ENCODE data around the gene PRKCE. TPM values are rescaled to one million over a fixed set of nuclear protein-coding genes. Genes with fewer than 3 reads are reported as not detected.

PRKCE gene
- polyA plus RNA-seq, 1 of the 3 experiments (the other 2 are of a cell fraction) = 16.3 TPM

DNA sequence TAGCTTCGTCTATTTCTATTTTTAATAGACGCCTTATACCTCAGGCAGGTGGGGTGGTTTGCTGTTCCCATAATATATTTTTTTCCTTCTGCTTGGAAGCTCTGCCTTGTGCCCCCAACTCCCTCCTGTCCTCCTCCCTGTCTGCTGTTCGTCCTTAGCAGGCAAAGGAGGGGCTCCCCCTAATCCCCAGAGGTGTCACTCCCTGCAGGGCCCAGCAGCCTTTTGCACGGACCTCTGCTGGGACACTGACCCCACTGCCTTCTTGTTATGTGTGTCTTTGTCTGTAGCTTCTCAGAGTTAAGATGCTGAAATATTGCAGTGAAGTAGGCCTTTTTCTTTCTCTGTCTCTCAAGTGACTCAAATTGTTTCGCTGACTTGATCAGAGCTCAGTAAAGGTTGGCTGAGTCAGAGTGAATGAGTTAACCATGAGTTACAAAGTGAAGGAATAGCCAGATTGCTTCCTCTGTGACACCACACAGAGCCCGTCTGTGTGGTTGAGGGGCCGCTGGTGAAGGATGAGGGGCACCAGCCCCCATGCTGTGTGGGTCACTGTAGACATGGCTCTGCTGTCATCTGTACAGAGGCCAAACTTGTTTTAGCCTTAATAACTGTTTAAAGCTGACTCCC lies 47.7 kb downstream of the PRKCE start (continued):
- TF ChIP-seq, protein P1, sequence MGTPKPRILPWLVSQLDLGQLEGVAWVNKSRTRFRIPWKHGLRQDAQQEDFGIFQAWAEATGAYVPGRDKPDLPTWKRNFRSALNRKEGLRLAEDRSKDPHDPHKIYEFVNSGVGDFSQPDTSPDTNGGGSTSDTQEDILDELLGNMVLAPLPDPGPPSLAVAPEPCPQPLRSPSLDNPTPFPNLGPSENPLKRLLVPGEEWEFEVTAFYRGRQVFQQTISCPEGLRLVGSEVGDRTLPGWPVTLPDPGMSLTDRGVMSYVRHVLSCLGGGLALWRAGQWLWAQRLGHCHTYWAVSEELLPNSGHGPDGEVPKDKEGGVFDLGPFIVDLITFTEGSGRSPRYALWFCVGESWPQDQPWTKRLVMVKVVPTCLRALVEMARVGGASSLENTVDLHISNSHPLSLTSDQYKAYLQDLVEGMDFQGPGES (IDR thresholded peaks at IDR 0.05; ENCODE audit: low read depth, low read length) = no peak
- TF ChIP-seq RAD21 (IDR thresholded peaks at IDR 0.05; ENCODE audit: low read length) (no peak), MEF2A (IDR thresholded peaks at IDR 0.05; ENCODE audit: borderline replicate concordance, low read depth) (no peak)

DNA sequence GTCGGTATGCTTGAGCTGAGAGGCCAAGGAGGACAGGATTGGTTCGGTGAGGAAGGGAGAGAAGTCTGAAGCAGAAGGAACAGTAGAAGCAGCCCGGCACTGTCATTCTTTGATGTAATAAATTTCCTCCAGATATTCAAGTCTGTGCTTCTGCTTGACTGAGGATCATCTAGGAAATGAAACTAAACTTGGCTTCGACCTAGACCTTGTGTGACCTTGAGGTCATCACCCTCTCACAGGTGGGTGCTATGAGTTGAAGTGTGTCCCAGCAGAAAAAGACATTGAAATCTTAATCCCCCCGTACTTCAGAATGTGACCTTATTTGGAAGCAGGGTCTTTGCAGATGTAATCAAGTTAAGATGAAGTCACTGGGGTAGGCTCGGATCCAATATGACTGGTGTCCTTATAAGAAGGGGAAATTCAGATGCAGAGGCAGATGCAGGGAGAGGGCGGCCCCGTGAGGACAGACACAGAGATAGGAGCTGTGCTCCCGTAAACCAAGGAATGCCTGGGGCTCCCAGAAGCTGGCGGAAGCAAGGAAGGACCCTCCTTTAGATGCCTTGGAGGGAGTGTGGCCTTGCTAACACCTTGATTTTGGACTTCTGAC lies 49.0 kb downstream of the PRKCE start:
- no peaks in the 10 kb centered on the region for H3K9me2 ChIP-seq
- no peaks in the 10 kb centered on the region for H3K9me3 ChIP-seq
- POLR2A ChIA-PET = no interaction called here
- peaks cover 8% of the 10 kb centered on the region; the same call in 1 of the 2 replicates for H3K79me2 ChIP-seq (ENCODE audit: insufficient read depth)
- H3K4me2 ChIP-seq = no peak overlapping the region
- H3K4me3 ChIP-seq (ENCODE audit: low read depth in 2 of 2, low read length in 1 of 2) = no peak overlapping the region
- CTCF ChIA-PET = interaction anchor here (1.6 kb wide), 1 partner anchor 43 kb away, joined by 3 read pairs; no protein-coding TSS in a partner anchor
- WGBS (ENCODE audit: low lambda C conversion rate) = 96% methylated on average over 10 of the region's 10 CpGs
- no peak overlapping the region for H3K9ac ChIP-seq
- no peaks in the 10 kb centered on the region for H3K36me3 ChIP-seq (replicated peaks in 1 of 2; ENCODE audit: control insufficient read depth in 1 of 2, insufficient read depth in 2 of 2, low read length in 1 of 2)
- H3K27ac ChIP-seq (ENCODE audit: low read depth in 2 of 2, low read length in 1 of 2) = no peak overlapping the region
- H3F3A ChIP-seq (replicated peaks; ENCODE audit: insufficient read depth) = peaks cover 16% of the 10 kb centered on the region
- no peak overlapping the region for H2AFZ ChIP-seq (ENCODE audit: low read depth)
- peaks cover 17 to 35% of the 10 kb centered on the region in 2 experiments for H3K4me1 ChIP-seq (ENCODE audit: control insufficient read depth in 1 of 2, insufficient read depth in 2 of 2, low read depth in 1 of 2, low read length in 1 of 2)
- no peaks in the 10 kb centered on the region for H3K27me3 ChIP-seq (ENCODE audit: insufficient read depth)
- no peak for DNase-seq
- no peaks in the 10 kb centered on the region for H4K20me1 ChIP-seq (ENCODE audit: insufficient read depth)
- no peak for TF ChIP-seq RFX5 (IDR thresholded peaks at IDR 0.05; ENCODE audit: low read length)
- TF ChIP-seq, protein P2, sequence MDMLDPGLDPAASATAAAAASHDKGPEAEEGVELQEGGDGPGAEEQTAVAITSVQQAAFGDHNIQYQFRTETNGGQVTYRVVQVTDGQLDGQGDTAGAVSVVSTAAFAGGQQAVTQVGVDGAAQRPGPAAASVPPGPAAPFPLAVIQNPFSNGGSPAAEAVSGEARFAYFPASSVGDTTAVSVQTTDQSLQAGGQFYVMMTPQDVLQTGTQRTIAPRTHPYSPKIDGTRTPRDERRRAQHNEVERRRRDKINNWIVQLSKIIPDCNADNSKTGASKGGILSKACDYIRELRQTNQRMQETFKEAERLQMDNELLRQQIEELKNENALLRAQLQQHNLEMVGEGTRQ (IDR thresholded peaks at IDR 0.05; ENCODE audit: borderline replicate concordance, low read depth, low read length) = no peak
- TF ChIP-seq, protein P3, sequence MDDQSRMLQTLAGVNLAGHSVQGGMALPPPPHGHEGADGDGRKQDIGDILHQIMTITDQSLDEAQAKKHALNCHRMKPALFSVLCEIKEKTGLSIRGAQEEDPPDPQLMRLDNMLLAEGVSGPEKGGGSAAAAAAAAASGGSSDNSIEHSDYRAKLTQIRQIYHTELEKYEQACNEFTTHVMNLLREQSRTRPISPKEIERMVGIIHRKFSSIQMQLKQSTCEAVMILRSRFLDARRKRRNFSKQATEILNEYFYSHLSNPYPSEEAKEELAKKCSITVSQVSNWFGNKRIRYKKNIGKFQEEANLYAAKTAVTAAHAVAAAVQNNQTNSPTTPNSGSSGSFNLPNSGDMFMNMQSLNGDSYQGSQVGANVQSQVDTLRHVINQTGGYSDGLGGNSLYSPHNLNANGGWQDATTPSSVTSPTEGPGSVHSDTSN (IDR thresholded peaks at IDR 0.05) = no peak

DNA sequence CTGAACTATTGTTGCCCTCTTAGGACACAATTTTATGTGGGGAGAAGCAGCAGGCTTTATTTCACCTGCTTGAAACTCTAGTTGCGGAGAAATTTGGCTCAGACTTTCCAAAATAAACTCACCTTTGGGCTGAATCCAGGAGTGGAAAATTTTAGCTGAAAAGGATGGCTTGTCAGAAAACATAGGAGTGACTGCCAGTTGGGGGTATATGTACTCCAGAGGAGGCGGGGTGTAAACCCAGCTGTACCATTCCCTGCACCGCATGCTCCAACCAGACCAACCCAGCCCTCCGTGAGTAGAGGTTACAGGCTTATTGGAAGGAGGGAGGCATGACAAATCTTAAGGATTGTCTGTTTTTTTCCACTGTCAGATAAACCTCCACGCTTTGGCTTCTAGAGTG lies 53.8 kb downstream of the PRKCE start:
- Histone ChIP-seq H3K27me3 (ENCODE audit: insufficient read depth) (no peaks in the 10 kb centered on the region), H3K9me3 (no peaks in the 10 kb centered on the region), H3K4me1 (ENCODE audit: control insufficient read depth in 1 of 2, insufficient read depth in 2 of 2, low read depth in 1 of 2, low read length in 1 of 2) (peaks cover 4 to 6% of the 10 kb centered on the region in 2 experiments; a peak in 2 of 4 replicates), H3K36me3 (replicated peaks in 1 of 2; ENCODE audit: control insufficient read depth in 1 of 2, insufficient read depth in 2 of 2, low read length in 1 of 2) (no peaks in the 10 kb centered on the region), H3K9ac (no peak overlapping the region), H3F3A (replicated peaks; ENCODE audit: insufficient read depth) (no peaks in the 10 kb centered on the region), H3K9me2 (no peaks in the 10 kb centered on the region), H2AFZ (ENCODE audit: low read depth) (no peak overlapping the region), H4K20me1 (ENCODE audit: insufficient read depth) (no peaks in the 10 kb centered on the region), H3K27ac (ENCODE audit: low read depth in 2 of 2, low read length in 1 of 2) (no peak overlapping the region), H3K79me2 (ENCODE audit: insufficient read depth) (peaks cover 4% of the 10 kb centered on the region; the same call in 1 of the 2 replicates), H3K4me3 (ENCODE audit: low read depth in 2 of 2, low read length in 1 of 2) (no peak overlapping the region), H3K4me2 (no peak overlapping the region)
- DNase-seq = no peak
- CTCF ChIA-PET = interaction anchor here (0.9 to 1.6 kb wide), 3 partner anchors 28 to 73 kb away, joined by 3 to 5 read pairs (median 5); no protein-coding TSS in a partner anchor
- POLR2A ChIA-PET = interaction anchor here (0.6 kb wide), 1 partner anchor 55 kb away, joined by 3 read pairs; no protein-coding TSS in a partner anchor
- WGBS (ENCODE audit: low lambda C conversion rate) = 93% methylated on average over 5 of the region's 5 CpGs
- TF ChIP-seq, protein P3 (IDR thresholded peaks at IDR 0.05) = no peak
- no peak for TF ChIP-seq CHD2 (IDR thresholded peaks at IDR 0.05; ENCODE audit: low read length, partially characterized antibody)
- no peak for TF ChIP-seq RCOR1 (IDR thresholded peaks at IDR 0.05; ENCODE audit: low read length)
- no peak for TF ChIP-seq FOSL2 (IDR thresholded peaks at IDR 0.05; ENCODE audit: borderline replicate concordance, low read depth)
- TF ChIP-seq FOXJ3 (CRISPR knock-in tag; IDR thresholded peaks at IDR 0.05) = no peak
- TF ChIP-seq SMC3 (IDR thresholded peaks at IDR 0.05; ENCODE audit: low read depth, low read length) = no peak
- TF ChIP-seq, protein P4, sequence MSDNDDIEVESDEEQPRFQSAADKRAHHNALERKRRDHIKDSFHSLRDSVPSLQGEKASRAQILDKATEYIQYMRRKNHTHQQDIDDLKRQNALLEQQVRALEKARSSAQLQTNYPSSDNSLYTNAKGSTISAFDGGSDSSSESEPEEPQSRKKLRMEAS (IDR thresholded peaks at IDR 0.05; ENCODE audit: low read depth) = no peak
- TF ChIP-seq, protein P5, sequence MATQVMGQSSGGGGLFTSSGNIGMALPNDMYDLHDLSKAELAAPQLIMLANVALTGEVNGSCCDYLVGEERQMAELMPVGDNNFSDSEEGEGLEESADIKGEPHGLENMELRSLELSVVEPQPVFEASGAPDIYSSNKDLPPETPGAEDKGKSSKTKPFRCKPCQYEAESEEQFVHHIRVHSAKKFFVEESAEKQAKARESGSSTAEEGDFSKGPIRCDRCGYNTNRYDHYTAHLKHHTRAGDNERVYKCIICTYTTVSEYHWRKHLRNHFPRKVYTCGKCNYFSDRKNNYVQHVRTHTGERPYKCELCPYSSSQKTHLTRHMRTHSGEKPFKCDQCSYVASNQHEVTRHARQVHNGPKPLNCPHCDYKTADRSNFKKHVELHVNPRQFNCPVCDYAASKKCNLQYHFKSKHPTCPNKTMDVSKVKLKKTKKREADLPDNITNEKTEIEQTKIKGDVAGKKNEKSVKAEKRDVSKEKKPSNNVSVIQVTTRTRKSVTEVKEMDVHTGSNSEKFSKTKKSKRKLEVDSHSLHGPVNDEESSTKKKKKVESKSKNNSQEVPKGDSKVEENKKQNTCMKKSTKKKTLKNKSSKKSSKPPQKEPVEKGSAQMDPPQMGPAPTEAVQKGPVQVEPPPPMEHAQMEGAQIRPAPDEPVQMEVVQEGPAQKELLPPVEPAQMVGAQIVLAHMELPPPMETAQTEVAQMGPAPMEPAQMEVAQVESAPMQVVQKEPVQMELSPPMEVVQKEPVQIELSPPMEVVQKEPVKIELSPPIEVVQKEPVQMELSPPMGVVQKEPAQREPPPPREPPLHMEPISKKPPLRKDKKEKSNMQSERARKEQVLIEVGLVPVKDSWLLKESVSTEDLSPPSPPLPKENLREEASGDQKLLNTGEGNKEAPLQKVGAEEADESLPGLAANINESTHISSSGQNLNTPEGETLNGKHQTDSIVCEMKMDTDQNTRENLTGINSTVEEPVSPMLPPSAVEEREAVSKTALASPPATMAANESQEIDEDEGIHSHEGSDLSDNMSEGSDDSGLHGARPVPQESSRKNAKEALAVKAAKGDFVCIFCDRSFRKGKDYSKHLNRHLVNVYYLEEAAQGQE (IDR thresholded peaks at IDR 0.05; ENCODE audit: low read depth, low read length) = no peak
- TF ChIP-seq MXI1 (IDR thresholded peaks at IDR 0.05; ENCODE audit: low read depth, low read length) = no peak
- no peak for TF ChIP-seq ELF1 (IDR thresholded peaks at IDR 0.05)

All from SK-N-SH (cell line).